ENCODE measurements around the gene CR2. TPM values are rescaled to one million over a fixed set of nuclear protein-coding genes. Genes with fewer than 3 reads are reported as not detected.

CR2 gene
- total RNA-seq, 4 donors from 2014 or later = not detected

DNA sequence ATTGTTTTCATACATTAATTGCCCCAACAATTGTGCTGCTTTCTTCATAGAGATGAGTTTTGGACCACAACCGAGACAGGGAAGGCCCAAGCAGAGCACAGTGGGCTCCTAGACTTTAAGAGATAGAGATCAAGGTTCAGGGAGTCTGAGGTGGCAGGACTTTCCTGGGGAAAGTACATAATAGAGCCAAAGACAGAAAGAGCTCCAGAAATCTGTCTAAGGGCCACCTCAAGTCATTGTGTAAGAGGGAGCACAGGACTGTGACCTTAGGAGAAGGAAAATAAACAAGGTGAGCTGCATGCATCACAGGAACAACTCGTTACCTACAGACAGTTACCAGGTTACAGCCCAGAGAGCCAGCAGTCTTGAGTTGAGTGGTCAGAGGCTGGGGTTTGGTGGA is 41.3 kb upstream of the CR2 start:
- Histone ChIP-seq H3K27ac (no peak overlapping the region), H3K36me3 (no peaks in the 10 kb centered on the region), H3K9me3 (no peaks in the 10 kb centered on the region), H3K27me3 (no peaks in the 10 kb centered on the region), H3K4me3 (no peak overlapping the region), H3K4me1 (no peaks in the 10 kb centered on the region)
- 91% methylated on average over 2 of the region's 2 CpGs for WGBS, 2 donors
- no peak for DNase-seq (ENCODE audit: low spot score in 2 of 2)
- TF ChIP-seq, protein P1, sequence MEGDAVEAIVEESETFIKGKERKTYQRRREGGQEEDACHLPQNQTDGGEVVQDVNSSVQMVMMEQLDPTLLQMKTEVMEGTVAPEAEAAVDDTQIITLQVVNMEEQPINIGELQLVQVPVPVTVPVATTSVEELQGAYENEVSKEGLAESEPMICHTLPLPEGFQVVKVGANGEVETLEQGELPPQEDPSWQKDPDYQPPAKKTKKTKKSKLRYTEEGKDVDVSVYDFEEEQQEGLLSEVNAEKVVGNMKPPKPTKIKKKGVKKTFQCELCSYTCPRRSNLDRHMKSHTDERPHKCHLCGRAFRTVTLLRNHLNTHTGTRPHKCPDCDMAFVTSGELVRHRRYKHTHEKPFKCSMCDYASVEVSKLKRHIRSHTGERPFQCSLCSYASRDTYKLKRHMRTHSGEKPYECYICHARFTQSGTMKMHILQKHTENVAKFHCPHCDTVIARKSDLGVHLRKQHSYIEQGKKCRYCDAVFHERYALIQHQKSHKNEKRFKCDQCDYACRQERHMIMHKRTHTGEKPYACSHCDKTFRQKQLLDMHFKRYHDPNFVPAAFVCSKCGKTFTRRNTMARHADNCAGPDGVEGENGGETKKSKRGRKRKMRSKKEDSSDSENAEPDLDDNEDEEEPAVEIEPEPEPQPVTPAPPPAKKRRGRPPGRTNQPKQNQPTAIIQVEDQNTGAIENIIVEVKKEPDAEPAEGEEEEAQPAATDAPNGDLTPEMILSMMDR (IDR thresholded peaks at IDR 0.05) = no peak
- TF ChIP-seq POLR2A (IDR thresholded peaks at IDR 0.05) (no peak), EP300 (IDR thresholded peaks at IDR 0.05) (no peak)

DNA sequence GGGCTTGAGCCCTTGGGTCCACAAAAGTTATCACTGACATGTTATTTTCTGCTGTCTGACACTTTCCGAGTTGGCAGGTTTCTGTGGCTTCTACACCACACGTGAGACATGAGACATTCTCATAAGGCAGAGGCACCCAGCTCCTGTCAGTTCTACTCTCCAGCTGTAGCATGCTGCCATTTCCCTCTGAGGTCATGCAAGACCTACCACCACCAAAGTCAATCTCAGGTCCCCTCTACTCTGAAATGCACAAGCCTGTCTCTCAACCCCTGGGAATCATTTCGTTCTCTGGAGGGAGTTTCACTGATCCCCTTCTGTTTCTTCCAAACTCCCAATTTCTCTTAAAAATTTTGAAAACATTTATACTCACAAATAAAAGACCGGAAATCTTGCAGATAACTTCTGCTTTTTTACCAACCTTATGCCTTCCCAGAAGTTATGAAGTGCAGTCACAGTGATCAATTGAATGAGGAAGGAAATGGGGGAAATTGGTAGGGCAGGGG is 39.5 kb upstream of the CR2 start:
- no peaks in the 10 kb centered on the region for H3K36me3 ChIP-seq
- WGBS, 2 donors = 67 to 85% methylated on average over 4 of the region's 4 CpGs
- no peak overlapping the region for H3K4me3 ChIP-seq
- H3K9me3 ChIP-seq = peaks cover 0 to 3% (median under 1%) of the 10 kb centered on the region in 4 donors
- no peaks in the 10 kb centered on the region for H3K4me1 ChIP-seq
- H3K27me3 ChIP-seq = no peaks in the 10 kb centered on the region
- DNase-seq (ENCODE audit: low spot score in 2 of 2) = no peak
- peak overlapping the region in 1 of 4 donors; percentile 11 for H3K27ac ChIP-seq
- TF ChIP-seq POLR2A (IDR thresholded peaks at IDR 0.05) = no peak
- peak in 1 of 2 donors; percentile 12 for TF ChIP-seq EP300 (IDR thresholded peaks at IDR 0.05)
- TF ChIP-seq, protein P1 (IDR thresholded peaks at IDR 0.05) = no peak

DNA sequence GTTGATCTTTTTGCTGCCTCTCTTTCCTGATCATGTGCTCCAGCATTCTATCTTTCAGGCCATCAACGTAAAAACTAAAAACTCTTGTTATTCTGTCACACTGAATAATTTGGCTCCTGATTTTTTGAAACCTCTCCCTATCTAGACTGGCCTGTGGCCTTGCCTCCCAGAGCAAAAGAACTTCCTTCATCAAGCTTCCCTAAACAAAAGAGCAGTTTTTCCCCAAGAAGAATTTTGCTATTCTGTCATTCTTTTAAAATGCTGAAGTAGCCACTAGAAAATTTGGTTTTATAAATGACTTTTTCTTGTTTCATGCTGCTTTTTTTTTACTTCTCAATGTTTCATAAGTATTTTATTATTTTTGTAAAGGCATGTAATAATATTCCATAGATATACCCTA is 37.1 kb upstream of the CR2 start:
- Histone ChIP-seq H3K4me3 (no peak overlapping the region), H3K9me3 (peaks cover 0 to 19% (median 1%) of the 10 kb centered on the region in 4 donors), H3K4me1 (no peaks in the 10 kb centered on the region), H3K27ac (no peak overlapping the region), H3K36me3 (no peaks in the 10 kb centered on the region), H3K27me3 (no peaks in the 10 kb centered on the region)
- no peak for DNase-seq (ENCODE audit: low spot score in 2 of 2)
- TF ChIP-seq, protein P1 (IDR thresholded peaks at IDR 0.05) = no peak
- TF ChIP-seq POLR2A (IDR thresholded peaks at IDR 0.05) (no peak), EP300 (IDR thresholded peaks at IDR 0.05) (no peak)
- WGBS, 2 donors = 33% methylated on average over 1 of the region's 1 CpG

DNA sequence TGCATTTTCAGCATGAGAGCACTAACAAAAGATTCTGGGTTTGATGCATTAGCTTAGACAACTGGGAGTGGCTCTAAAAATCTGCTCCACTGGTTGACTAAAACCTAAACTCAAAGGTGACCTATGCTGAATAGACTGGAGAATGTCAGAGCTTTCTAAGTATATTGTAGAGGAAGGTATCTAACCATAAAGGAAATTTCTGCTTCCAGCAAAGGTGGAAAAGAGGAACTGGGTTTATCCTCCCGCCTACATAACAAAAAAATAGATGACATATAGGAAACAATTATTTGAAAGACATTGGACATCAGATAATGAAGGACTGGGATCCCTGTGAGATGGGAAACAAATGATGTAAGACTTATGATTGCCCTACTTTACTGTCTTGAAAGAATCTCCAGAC is 35.8 kb upstream of the CR2 start:
- Histone ChIP-seq H3K27ac (no peak overlapping the region), H3K4me3 (no peak overlapping the region), H3K27me3 (no peaks in the 10 kb centered on the region), H3K36me3 (no peaks in the 10 kb centered on the region), H3K4me1 (no peaks in the 10 kb centered on the region), H3K9me3 (peaks cover 0 to 19% (median 1%) of the 10 kb centered on the region in 4 donors)
- no peak for TF ChIP-seq POLR2A (IDR thresholded peaks at IDR 0.05)
- TF ChIP-seq, protein P1 (IDR thresholded peaks at IDR 0.05) = no peak
- 75 to 78% methylated on average over 1 of the region's 1 CpG for WGBS, 2 donors
- no peak for DNase-seq (ENCODE audit: low spot score in 2 of 2)

DNA sequence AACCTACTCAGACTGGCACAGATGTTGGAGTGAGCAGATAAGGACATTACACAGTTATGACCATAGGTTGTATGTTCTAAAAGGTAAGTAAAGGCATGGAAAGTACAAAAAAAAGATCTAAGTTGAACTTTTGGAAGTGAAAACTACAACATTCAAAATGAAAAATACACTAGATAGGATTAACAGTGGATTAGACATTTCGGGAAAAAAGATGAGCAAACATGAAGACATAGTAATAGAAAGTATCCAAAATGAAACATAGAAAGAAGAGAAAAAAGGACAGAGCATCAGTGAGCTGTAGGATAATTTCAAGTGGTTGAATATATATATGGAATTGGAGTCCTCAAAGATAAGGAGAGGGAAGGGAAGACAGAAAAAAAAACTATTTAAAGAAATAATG is 34.0 kb upstream of the CR2 start:
- no peak overlapping the region for H3K4me3 ChIP-seq
- H3K4me1 ChIP-seq = no peaks in the 10 kb centered on the region
- no peak for DNase-seq (ENCODE audit: low spot score in 2 of 2)
- 89 to 91% methylated on average over 1 of the region's 1 CpG for WGBS, 2 donors
- H3K27me3 ChIP-seq = no peaks in the 10 kb centered on the region
- TF ChIP-seq EP300 (IDR thresholded peaks at IDR 0.05) (no peak), POLR2A (IDR thresholded peaks at IDR 0.05) (no peak)
- peaks cover 0 to 19% (median 1%) of the 10 kb centered on the region in 4 donors for H3K9me3 ChIP-seq
- H3K27ac ChIP-seq = no peak overlapping the region
- no peaks in the 10 kb centered on the region for H3K36me3 ChIP-seq

DNA sequence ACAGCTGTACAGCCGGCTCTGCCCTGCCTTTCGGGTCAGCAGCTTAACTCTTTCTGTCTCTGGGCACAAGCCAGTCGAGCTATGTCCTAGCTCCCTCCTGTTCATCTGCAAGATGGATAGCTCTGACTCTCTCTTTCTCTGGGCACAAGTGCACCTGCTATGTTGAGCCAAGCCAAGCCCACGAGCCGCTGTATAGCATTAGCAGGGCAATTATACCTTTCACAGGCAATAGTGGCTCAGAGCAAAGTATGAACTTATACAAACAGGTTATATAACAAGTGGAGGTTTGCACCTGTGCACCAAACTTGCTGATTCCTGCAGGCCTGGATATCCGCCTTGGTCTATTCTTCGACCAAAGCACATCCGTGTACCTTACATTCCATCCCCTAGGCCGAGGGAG is 33.0 kb upstream of the CR2 start:
- Histone ChIP-seq H3K36me3 (no peaks in the 10 kb centered on the region), H3K27me3 (no peaks in the 10 kb centered on the region), H3K9me3 (peaks cover 0 to 19% (median 1%) of the 10 kb centered on the region in 4 donors), H3K4me1 (no peaks in the 10 kb centered on the region), H3K4me3 (no peak overlapping the region), H3K27ac (no peak overlapping the region)
- WGBS, 2 donors = 79 to 81% methylated on average over 9 of the region's 9 CpGs
- DNase-seq (ENCODE audit: low spot score in 2 of 2) = no peak
- TF ChIP-seq EP300 (IDR thresholded peaks at IDR 0.05) (no peak), POLR2A (IDR thresholded peaks at IDR 0.05) (no peak)
- TF ChIP-seq, protein P1 (IDR thresholded peaks at IDR 0.05) = no peak

Measured in tibial nerve (tissue), 4 donors.